ENCODE results near the gene CRYBG3.
A peak's percentile ranks its signal among the peaks of the same experiment; 100 is the strongest.

Gene CRYBG3

GRCh38 chr3:97795951-97796350 lies 25.9 kb upstream of the CRYBG3 start:
- Histone ChIP-seq H3K27ac (ENCODE audit: low read depth, low read length) (no peak overlapping the region), H4K8ac (ENCODE audit: low read depth, low read length) (no peak overlapping the region), H3K27me3 (ENCODE audit: insufficient read depth, low read length) (no peaks in the 10 kb centered on the region), H3K14ac (ENCODE audit: low read length) (no peak overlapping the region), H3K79me1 (ENCODE audit: low read length) (no peaks in the 10 kb centered on the region), H3K9me3 (ENCODE audit: insufficient read depth, low read depth, low read length) (no peaks in the 10 kb centered on the region), H3K36me3 (ENCODE audit: control insufficient read depth in 1 of 2, insufficient read depth in 2 of 2, low read length in 2 of 2) (no peaks in the 10 kb centered on the region), H2AK5ac (ENCODE audit: low read length) (no peak overlapping the region), H3K4me3 (ENCODE audit: low read depth, low read length) (no peak overlapping the region), H2AFZ (ENCODE audit: insufficient read depth, low read length, poor library complexity) (no peak overlapping the region), H3K4me2 (ENCODE audit: low read length) (no peak overlapping the region), H3K4ac (ENCODE audit: low read depth, low read length) (no peak overlapping the region), H4K91ac (ENCODE audit: low read depth, low read length) (no peak overlapping the region), H3K79me2 (ENCODE audit: control insufficient read depth, insufficient read depth, low read length, poor library complexity) (no peaks in the 10 kb centered on the region), H3K23ac (ENCODE audit: low read length) (no peak overlapping the region), H3K4me1 (ENCODE audit: control insufficient read depth in 1 of 2, insufficient read depth in 2 of 2, low read length in 2 of 2) (no peaks in the 10 kb centered on the region), H4K12ac (ENCODE audit: low read depth, low read length) (no peak overlapping the region), H3K18ac (ENCODE audit: low read length) (no peak overlapping the region), H2BK5ac (ENCODE audit: low read depth, low read length, poor library complexity) (no peak overlapping the region), H2BK12ac (ENCODE audit: low read length) (no peak overlapping the region), H2BK120ac (ENCODE audit: insufficient read depth, low read length, poor library complexity) (no peak overlapping the region), H3K9ac (ENCODE audit: low read length) (no peak overlapping the region)
- peak; percentile 33 to 93 for DNase-seq
- 100% methylated on average over 1 of the region's 4 CpGs for WGBS (ENCODE audit: extremely low coverage, insufficient coverage, insufficient read length)

- H2BK5ac ChIP-seq (ENCODE audit: low read depth, low read length, poor library complexity), result no peak overlapping the region
- H3K18ac ChIP-seq (ENCODE audit: low read length), result no peak overlapping the region
- no peak overlapping the region for H4K91ac ChIP-seq (ENCODE audit: low read depth, low read length)
- no peaks in the 10 kb centered on the region for H3K9me3 ChIP-seq (ENCODE audit: insufficient read depth, low read depth, low read length)
- no peak overlapping the region for H3K23ac ChIP-seq (ENCODE audit: low read length)
- H3K4ac ChIP-seq (ENCODE audit: low read depth, low read length), result no peak overlapping the region
- H3K36me3 ChIP-seq (ENCODE audit: control insufficient read depth in 1 of 2, insufficient read depth in 2 of 2, low read length in 2 of 2), result no peaks in the 10 kb centered on the region
- H3K9ac ChIP-seq (ENCODE audit: low read length), result no peak overlapping the region
- H2BK12ac ChIP-seq (ENCODE audit: low read length), result no peak overlapping the region
- no peak overlapping the region for H4K12ac ChIP-seq (ENCODE audit: low read depth, low read length)
- H4K8ac ChIP-seq (ENCODE audit: low read depth, low read length), result no peak overlapping the region
- H2AFZ ChIP-seq (ENCODE audit: insufficient read depth, low read length, poor library complexity), result no peak overlapping the region
- no peak overlapping the region for H3K4me3 ChIP-seq (ENCODE audit: low read depth, low read length)
- no peak overlapping the region for H2AK5ac ChIP-seq (ENCODE audit: low read length)
- H3K27ac ChIP-seq (ENCODE audit: low read depth, low read length), result no peak overlapping the region
- no peaks in the 10 kb centered on the region for H3K27me3 ChIP-seq (ENCODE audit: insufficient read depth, low read length)
- H3K4me1 ChIP-seq (ENCODE audit: control insufficient read depth in 1 of 2, insufficient read depth in 2 of 2, low read length in 2 of 2), result no peaks in the 10 kb centered on the region
- no peak overlapping the region for H3K14ac ChIP-seq (ENCODE audit: low read length)
- no CpG with 5 or more reads among the region's 3 CpGs for WGBS (ENCODE audit: extremely low coverage, insufficient coverage, insufficient read length)
- no peak overlapping the region for H2BK120ac ChIP-seq (ENCODE audit: insufficient read depth, low read length, poor library complexity)
- H3K79me1 ChIP-seq (ENCODE audit: low read length), result no peaks in the 10 kb centered on the region
- no peak overlapping the region for H3K4me2 ChIP-seq (ENCODE audit: low read length)
- no peaks in the 10 kb centered on the region for H3K79me2 ChIP-seq (ENCODE audit: control insufficient read depth, insufficient read depth, low read length, poor library complexity)
- DNase-seq, result peak in 1 of 2 donors; percentile 65
These were observed 17.3 kb upstream of the CRYBG3 start for GRCh38 chr3:97804471-97804870.

- Histone ChIP-seq H4K91ac (ENCODE audit: low read depth, low read length) (no peak overlapping the region), H3K4me1 (ENCODE audit: control insufficient read depth in 1 of 2, insufficient read depth in 2 of 2, low read length in 2 of 2) (no peaks in the 10 kb centered on the region), H2BK12ac (ENCODE audit: low read length) (no peak overlapping the region), H2BK120ac (ENCODE audit: insufficient read depth, low read length, poor library complexity) (no peak overlapping the region), H2AFZ (ENCODE audit: insufficient read depth, low read length, poor library complexity) (no peak overlapping the region), H3K4me2 (ENCODE audit: low read length) (no peak overlapping the region), H3K79me1 (ENCODE audit: low read length) (no peaks in the 10 kb centered on the region), H3K18ac (ENCODE audit: low read length) (no peak overlapping the region), H4K12ac (ENCODE audit: low read depth, low read length) (no peak overlapping the region), H3K4me3 (ENCODE audit: low read depth, low read length) (no peak overlapping the region), H2AK5ac (ENCODE audit: low read length) (no peak overlapping the region), H3K36me3 (ENCODE audit: control insufficient read depth in 1 of 2, insufficient read depth in 2 of 2, low read length in 2 of 2) (no peaks in the 10 kb centered on the region), H2BK5ac (ENCODE audit: low read depth, low read length, poor library complexity) (no peak overlapping the region), H3K9ac (ENCODE audit: low read length) (no peak overlapping the region), H3K79me2 (ENCODE audit: control insufficient read depth, insufficient read depth, low read length, poor library complexity) (no peaks in the 10 kb centered on the region), H3K4ac (ENCODE audit: low read depth, low read length) (no peak overlapping the region), H3K27me3 (ENCODE audit: insufficient read depth, low read length) (no peaks in the 10 kb centered on the region), H4K8ac (ENCODE audit: low read depth, low read length) (no peak overlapping the region), H3K9me3 (ENCODE audit: insufficient read depth, low read depth, low read length) (no peaks in the 10 kb centered on the region), H3K27ac (ENCODE audit: low read depth, low read length) (no peak overlapping the region), H3K23ac (ENCODE audit: low read length) (no peak overlapping the region), H3K14ac (ENCODE audit: low read length) (no peak overlapping the region)
- DNase-seq, result no peak
- no CpG with 5 or more reads among the region's 2 CpGs for whole genome bisulfite sequencing (ENCODE audit: extremely low coverage, insufficient coverage, insufficient read length)
These were observed 10.9 kb upstream of the CRYBG3 start for GRCh38 chr3:97810779-97811390.

DNA sequence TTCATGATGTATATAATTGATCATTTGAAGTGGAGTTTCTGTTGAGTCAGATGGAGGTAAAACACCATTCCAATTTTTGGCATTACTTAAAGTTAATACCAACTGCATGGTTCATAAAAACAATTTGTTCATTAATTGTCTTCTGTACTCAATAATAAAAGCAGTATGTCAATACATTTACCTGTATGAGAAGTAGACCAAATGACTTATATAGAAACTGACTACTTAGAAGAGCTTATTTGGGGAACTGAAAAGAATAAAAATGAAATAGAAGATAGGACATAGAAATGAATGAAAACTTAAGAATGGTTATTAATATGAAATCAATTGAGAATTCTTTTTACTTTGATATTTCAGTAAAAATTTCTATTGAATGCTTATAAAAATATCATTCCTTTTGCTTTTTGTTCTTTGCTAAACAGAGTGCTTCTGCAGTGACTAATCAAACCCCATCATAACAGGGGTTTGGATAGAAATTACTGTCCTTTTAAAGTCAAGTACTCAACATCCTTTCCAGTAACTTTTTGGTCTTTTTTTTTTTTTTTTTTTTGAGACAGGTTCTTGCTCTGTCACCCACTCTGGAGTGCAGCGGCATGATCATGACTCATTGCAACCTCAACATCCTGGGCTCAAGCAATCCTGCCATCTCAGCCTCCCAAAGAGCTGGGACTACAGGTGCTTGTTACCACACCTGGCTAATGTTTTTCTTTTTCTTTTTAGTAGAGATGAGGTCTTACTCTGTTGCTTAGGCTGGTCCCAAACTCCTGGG lies 6.5 kb upstream of the CRYBG3 start:
- no peak overlapping the region for H3K18ac ChIP-seq (ENCODE audit: low read length)
- H3K9ac ChIP-seq (ENCODE audit: low read length), result no peak overlapping the region
- no peak overlapping the region for H3K23ac ChIP-seq (ENCODE audit: low read length)
- no peak overlapping the region for H2BK12ac ChIP-seq (ENCODE audit: low read length)
- WGBS (ENCODE audit: extremely low coverage, insufficient coverage, insufficient read length), result no CpG with 5 or more reads among the region's 1 CpG
- no peak overlapping the region for H2BK120ac ChIP-seq (ENCODE audit: insufficient read depth, low read length, poor library complexity)
- H2BK5ac ChIP-seq (ENCODE audit: low read depth, low read length, poor library complexity), result no peak overlapping the region
- H4K91ac ChIP-seq (ENCODE audit: low read depth, low read length), result no peak overlapping the region
- H3K79me2 ChIP-seq (ENCODE audit: control insufficient read depth, insufficient read depth, low read length, poor library complexity), result no peaks in the 10 kb centered on the region
- no peak overlapping the region for H3K27ac ChIP-seq (ENCODE audit: low read depth, low read length)
- H3K4me2 ChIP-seq (ENCODE audit: low read length), result no peak overlapping the region
- no peak overlapping the region for H2AK5ac ChIP-seq (ENCODE audit: low read length)
- H3K27me3 ChIP-seq (ENCODE audit: insufficient read depth, low read length), result no peaks in the 10 kb centered on the region
- no peak overlapping the region for H3K4ac ChIP-seq (ENCODE audit: low read depth, low read length)
- no peaks in the 10 kb centered on the region for H3K4me1 ChIP-seq (ENCODE audit: control insufficient read depth in 1 of 2, insufficient read depth in 2 of 2, low read length in 2 of 2)
- H3K14ac ChIP-seq (ENCODE audit: low read length), result no peak overlapping the region
- H3K36me3 ChIP-seq (ENCODE audit: control insufficient read depth in 1 of 2, insufficient read depth in 2 of 2, low read length in 2 of 2), result no peaks in the 10 kb centered on the region
- no peak overlapping the region for H4K8ac ChIP-seq (ENCODE audit: low read depth, low read length)
- no peak overlapping the region for H2AFZ ChIP-seq (ENCODE audit: insufficient read depth, low read length, poor library complexity)
- DNase-seq, result no peak
- no peak overlapping the region for H4K12ac ChIP-seq (ENCODE audit: low read depth, low read length)
- H3K4me3 ChIP-seq (ENCODE audit: low read depth, low read length), result no peak overlapping the region
- H3K9me3 ChIP-seq (ENCODE audit: insufficient read depth, low read depth, low read length), result no peaks in the 10 kb centered on the region
- H3K79me1 ChIP-seq (ENCODE audit: low read length), result no peaks in the 10 kb centered on the region

Data from trophoblast cell (in vitro differentiated cells and primary cell).